GM23248 (cell line): Measurements from ENCODE around the gene FBH1. TPM values are rescaled to one million over a fixed set of nuclear protein-coding genes. Genes with fewer than 3 reads are reported as not detected.

Experiments used
- DNase-seq: peaks from one replicate; pipeline ENCODE4 v3.0.0-alpha.2; 2015
- H2AFZ ChIP-seq: fragments of 200-600 bp; sonication (generic); 2 replicates; pipeline ENCODE4 v1.6.1; 2016; ENCODE audit warnings: antibody characterized with exemption
- H3F3A ChIP-seq: fragments of 200-600 bp; sonication (generic); 2 replicates; pipeline ENCODE4 v1.6.1; 2016; ENCODE audit warnings: mild to moderate bottlenecking, antibody characterized with exemption, mixed run types; ENCODE audit not compliant: insufficient read depth
- H3K27ac ChIP-seq: fragments of 200-600 bp; sonication (generic); 2 replicates; pipeline ENCODE4 v1.5.1; 2016; ENCODE audit warnings: mild to moderate bottlenecking
- H3K27me3 ChIP-seq: fragments of 200-600 bp; sonication (generic); replicated peaks from 2 replicates; pipeline ENCODE4 v1.6.1; 2016; ENCODE audit warnings: mild to moderate bottlenecking; ENCODE audit not compliant: insufficient read depth
- H3K36me3 ChIP-seq: fragments of 200-600 bp; sonication (generic); 2 replicates; pipeline ENCODE4 v1.6.1; 2016; ENCODE audit warnings: low read depth, mild to moderate bottlenecking
- H3K4me1 ChIP-seq: fragments of 200-600 bp; sonication (generic); 2 replicates; pipeline ENCODE4 v1.6.1; 2016; ENCODE audit warnings: mild to moderate bottlenecking; ENCODE audit not compliant: insufficient read depth
- H3K4me2 ChIP-seq: fragments of 200-600 bp; sonication (generic); one replicate; pipeline ENCODE4 v1.6.1; 2016; ENCODE audit warnings: mild to moderate bottlenecking; ENCODE audit not compliant: unreplicated experiment
- H3K4me3 ChIP-seq: fragments of 200-600 bp; sonication (generic); 2 replicates; pipeline ENCODE4 v1.5.1; 2016; ENCODE audit warnings: mild to moderate bottlenecking
- H3K79me2 ChIP-seq: fragments of 200-600 bp; sonication (generic); 2 replicates; pipeline ENCODE4 v1.6.1; 2016; ENCODE audit warnings: mild to moderate bottlenecking; ENCODE audit not compliant: insufficient read depth
- H3K9ac ChIP-seq: fragments of 200-600 bp; sonication (generic); 2 replicates; pipeline ENCODE4 v1.6.1; 2016; ENCODE audit warnings: mild to moderate bottlenecking
- H3K9me2 ChIP-seq: fragments of 200-600 bp; sonication (generic); 2 replicates; pipeline ENCODE4 v1.6.1; 2016; ENCODE audit warnings: mixed run types, mild to moderate bottlenecking, moderate library complexity; ENCODE audit not compliant: insufficient read depth
- H3K9me3 ChIP-seq: fragments of 200-600 bp; sonication (generic); one replicate; pipeline ENCODE4 v1.6.1; 2017; ENCODE audit warnings: low read depth
- H4K20me1 ChIP-seq: fragments of 200-600 bp; sonication (generic); 2 replicates; pipeline ENCODE4 v1.6.0; 2016; ENCODE audit not compliant: insufficient read depth
- EZH2 ChIP-seq: fragments of 200-600 bp; sonication (generic); IDR thresholded peaks from 2 replicates; pipeline ENCODE4 v1.6.1; 2018; ENCODE audit warnings: antibody characterized with exemption, mild to moderate bottlenecking; ENCODE audit not compliant: insufficient read depth, poor library complexity, severe bottlenecking
- EZH2phosphoT487 ChIP-seq: fragments of 200-600 bp; sonication (generic); IDR thresholded peaks from 2 replicates; pipeline ENCODE4 v1.6.1; 2018; ENCODE audit warnings: antibody characterized with exemption, moderate library complexity, mild to moderate bottlenecking, low read depth; ENCODE audit not compliant: insufficient read depth
- WGBS, 2 experiments: methylation state at CpG; one replicate each; pipeline ENCODE4 v1.1.6; 2015 to 2017; ENCODE audit warnings: low lambda C conversion rate in 2 of 2, low coverage in 1 of 2; ENCODE audit errors: missing lambda C conversion rate in 2 of 2; 5-methylcytosine and 5-hydroxymethylcytosine counted together
- in situ Hi-C: fragments of 300-500 bp; cut with MboI; formaldehyde crosslinking; loops from 2 replicates; pipeline ENCODE4 v1.15.0; 2020
- polyA plus RNA-seq: library from polyadenylated mRNA; unstranded; fragments of >200 nt; fragmentation: Nextera tagmentation; extraction: Ambion mirVana; gene quantifications from 2 replicates; pipeline ENCODE4 v1.2.1, GENCODE V29; 2016
- total RNA-seq: library from RNA; depleted of rRNA; stranded (reverse); fragments of >200 nt; shearing (Covaris generic); gene quantifications from 2 replicates; pipeline ENCODE4 v1.2.3, GENCODE V29; 2014

Gene FBH1
- total and polyA plus RNA-seq, 2 experiments from 2014 or later, result 66.4 to 79.3 TPM

GRCh38 chr10:5952731-5953385 lies 62.8 kb downstream of the FBH1 start:
- no peaks in the 10 kb centered on the region for H4K20me1 ChIP-seq
- no peak overlapping the region for H3K4me2 ChIP-seq
- H2AFZ ChIP-seq, result no peak overlapping the region
- no peaks in the 10 kb centered on the region for H3K36me3 ChIP-seq
- H3K9me2 ChIP-seq, result no peaks in the 10 kb centered on the region
- no peak overlapping the region for H3K9ac ChIP-seq
- H3K27ac ChIP-seq, result no peak overlapping the region
- no peaks in the 10 kb centered on the region for H3K27me3 ChIP-seq
- no peaks in the 10 kb centered on the region for H3K79me2 ChIP-seq
- WGBS, 2 experiments, result 76 to 80% methylated on average over 20 of the region's 20 CpGs
- peaks cover 12% of the 10 kb centered on the region; the same call in 1 of the 2 replicates for H3K4me1 ChIP-seq
- H3F3A ChIP-seq, result no peaks in the 10 kb centered on the region
- H3K4me3 ChIP-seq, result no peak overlapping the region
- H3K9me3 ChIP-seq, result no peaks in the 10 kb centered on the region
- in situ Hi-C loops, result no loop called here
- TF ChIP-seq EZH2phosphoT487, result no peak
- no peak for TF ChIP-seq EZH2
- DNase-seq, result no peak

- in situ Hi-C loops, result no loop called here
- Histone ChIP-seq H4K20me1 (no peaks in the 10 kb centered on the region), H3K4me3 (no peak overlapping the region), H3K9me3 (no peaks in the 10 kb centered on the region), H3K4me2 (no peak overlapping the region), H3K27me3 (no peaks in the 10 kb centered on the region), H3K36me3 (no peaks in the 10 kb centered on the region), H3K9me2 (no peaks in the 10 kb centered on the region), H3K4me1 (peaks cover 12% of the 10 kb centered on the region; the same call in 1 of the 2 replicates), H3K79me2 (no peaks in the 10 kb centered on the region), H3K27ac (no peak overlapping the region), H3K9ac (no peak overlapping the region), H2AFZ (no peak overlapping the region), H3F3A (no peaks in the 10 kb centered on the region)
- WGBS, 2 experiments, result 88% methylated on average over 5 of the region's 5 CpGs
- no peak for DNase-seq
- TF ChIP-seq EZH2 (no peak), EZH2phosphoT487 (no peak)
These were observed 63.6 kb downstream of the FBH1 start for GRCh38 chr10:5953676-5954075.

- DNase-seq, result no peak
- H3K9ac ChIP-seq, result no peak overlapping the region
- TF ChIP-seq EZH2phosphoT487, result no peak
- no peak for TF ChIP-seq EZH2
- H3K4me1 ChIP-seq, result peaks cover 3% of the 10 kb centered on the region; the same call in 1 of the 2 replicates
- H3K9me3 ChIP-seq, result no peaks in the 10 kb centered on the region
- no peak overlapping the region for H3K4me3 ChIP-seq
- no peaks in the 10 kb centered on the region for H3K36me3 ChIP-seq
- no peak overlapping the region for H2AFZ ChIP-seq
- H3K79me2 ChIP-seq, result no peaks in the 10 kb centered on the region
- in situ Hi-C loops, result no loop called here
- no peak overlapping the region for H3K4me2 ChIP-seq
- H3F3A ChIP-seq, result no peaks in the 10 kb centered on the region
- no peaks in the 10 kb centered on the region for H3K9me2 ChIP-seq
- no peaks in the 10 kb centered on the region for H4K20me1 ChIP-seq
- no peaks in the 10 kb centered on the region for H3K27me3 ChIP-seq
- no peak overlapping the region for H3K27ac ChIP-seq
- 74 to 75% methylated on average over 17 of the region's 17 CpGs for WGBS, 2 experiments
These were observed 66.3 kb downstream of the FBH1 start for GRCh38 chr10:5956146-5956936.

GRCh38 chr10:5958077-5958476 lies 68.0 kb downstream of the FBH1 start:
- Histone ChIP-seq H3K9me2 (no peaks in the 10 kb centered on the region), H3K9ac (no peak overlapping the region), H2AFZ (no peak overlapping the region), H3F3A (no peaks in the 10 kb centered on the region), H3K4me2 (no peak overlapping the region), H3K9me3 (no peaks in the 10 kb centered on the region), H4K20me1 (no peaks in the 10 kb centered on the region), H3K79me2 (no peaks in the 10 kb centered on the region), H3K36me3 (no peaks in the 10 kb centered on the region), H3K4me1 (no peaks in the 10 kb centered on the region), H3K27me3 (no peaks in the 10 kb centered on the region), H3K27ac (no peak overlapping the region), H3K4me3 (no peak overlapping the region)
- WGBS, 2 experiments, result 90 to 97% methylated on average over 2 of the region's 2 CpGs
- DNase-seq, result peak; percentile 32
- TF ChIP-seq EZH2 (no peak), EZH2phosphoT487 (no peak)
- in situ Hi-C loops, result no loop called here
